ENCODE results near the gene FANK1. TPM values are rescaled to one million over a fixed set of nuclear protein-coding genes. Genes with fewer than 3 reads are reported as not detected.

FANK1 gene
- polyA plus RNA-seq, 1 donor from 2014 or later, result not detected

GRCh38 chr10:125983656-125984055, 87.3 kb downstream of the FANK1 start:
- Mint-ChIP-seq H3K4me3 (no peak overlapping the region), H3K27me3 (peaks cover 4% of the 10 kb centered on the region), H3K9me3 (no peaks in the 10 kb centered on the region), H3K27ac (peak overlapping the region in 1 of 3 donors; percentile 86), H3K4me1 (no peaks in the 10 kb centered on the region), H3K36me3 (no peaks in the 10 kb centered on the region)

GRCh38 chr10:125984346-125984745, 88.0 kb downstream of the FANK1 start:
- Mint-ChIP-seq H3K9me3 (no peaks in the 10 kb centered on the region), H3K36me3 (no peaks in the 10 kb centered on the region), H3K4me3 (no peak overlapping the region), H3K27ac (peak overlapping the region in 1 of 3 donors; percentile 86), H3K4me1 (no peaks in the 10 kb centered on the region), H3K27me3 (no peaks in the 10 kb centered on the region)

GRCh38 chr10:125984865-125985495, 88.6 kb downstream of the FANK1 start:
- no peaks in the 10 kb centered on the region for H3K4me1 Mint-ChIP-seq
- H3K27ac Mint-ChIP-seq, result peak overlapping the region in 2 of 3 donors; percentile 40 to 86
- no peaks in the 10 kb centered on the region for H3K36me3 Mint-ChIP-seq

GRCh38 chr10:125985557-125986240, 89.3 kb downstream of the FANK1 start:
- Mint-ChIP-seq H3K4me3 (no peak overlapping the region), H3K4me1 (no peaks in the 10 kb centered on the region)

More at GRCh38 chr10:125984865-125985495, 88.6 kb downstream of the FANK1 start:
- H3K9me3 Mint-ChIP-seq, result no peaks in the 10 kb centered on the region
- no peaks in the 10 kb centered on the region for H3K27me3 Mint-ChIP-seq
- H3K4me3 Mint-ChIP-seq, result no peak overlapping the region

GRCh38 chr10:125989791-125990190, 93.4 kb downstream of the FANK1 start:
- H3K4me3 Mint-ChIP-seq, result no peak overlapping the region
- H3K27me3 Mint-ChIP-seq, result no peaks in the 10 kb centered on the region
- no peak overlapping the region for H3K27ac Mint-ChIP-seq
- H3K4me1 Mint-ChIP-seq, result no peaks in the 10 kb centered on the region
- H3K36me3 Mint-ChIP-seq, result no peaks in the 10 kb centered on the region
- peaks cover 0 to 5% (median 0%) of the 10 kb centered on the region in 3 donors for H3K9me3 Mint-ChIP-seq

More at GRCh38 chr10:125985557-125986240, 89.3 kb downstream of the FANK1 start:
- Mint-ChIP-seq H3K27me3 (no peaks in the 10 kb centered on the region), H3K9me3 (peaks cover 0 to under 1% (median 0%) of the 10 kb centered on the region in 3 donors), H3K27ac (no peak overlapping the region), H3K36me3 (no peaks in the 10 kb centered on the region)

GRCh38 chr10:125990974-125991373, 94.6 kb downstream of the FANK1 start:
- H3K4me1 Mint-ChIP-seq, result no peaks in the 10 kb centered on the region
- no peaks in the 10 kb centered on the region for H3K36me3 Mint-ChIP-seq
- H3K27me3 Mint-ChIP-seq, result no peaks in the 10 kb centered on the region
- H3K27ac Mint-ChIP-seq, result no peak overlapping the region
- H3K4me3 Mint-ChIP-seq, result no peak overlapping the region
- H3K9me3 Mint-ChIP-seq, result peaks cover 0 to 5% (median 0%) of the 10 kb centered on the region in 3 donors

GRCh38 chr10:125991392-125991791, 95.0 kb downstream of the FANK1 start:
- Mint-ChIP-seq H3K4me3 (no peak overlapping the region), H3K9me3 (peaks cover 0 to 5% (median 0%) of the 10 kb centered on the region in 3 donors), H3K36me3 (no peaks in the 10 kb centered on the region), H3K27me3 (peaks cover under 1% of the 10 kb centered on the region), H3K4me1 (no peaks in the 10 kb centered on the region), H3K27ac (no peak overlapping the region)

- Mint-ChIP-seq H3K4me1 (no peaks in the 10 kb centered on the region), H3K36me3 (no peaks in the 10 kb centered on the region), H3K27me3 (peaks cover 2% of the 10 kb centered on the region), H3K4me3 (no peak overlapping the region), H3K9me3 (peaks cover 0 to 5% (median 0%) of the 10 kb centered on the region in 3 donors), H3K27ac (no peak overlapping the region)
These were observed 95.9 kb downstream of the FANK1 start for GRCh38 chr10:125992254-125992653.

GRCh38 chr10:125994601-125995000, 98.2 kb downstream of the FANK1 start:
- peak overlapping the region in 1 of 3 donors; percentile 83 for H3K27ac Mint-ChIP-seq
- H3K27me3 Mint-ChIP-seq, result peaks cover 5% of the 10 kb centered on the region
- no peak overlapping the region for H3K4me3 Mint-ChIP-seq
- H3K9me3 Mint-ChIP-seq, result peaks cover 0 to 5% (median 0%) of the 10 kb centered on the region in 3 donors
- H3K4me1 Mint-ChIP-seq, result no peaks in the 10 kb centered on the region
- H3K36me3 Mint-ChIP-seq, result no peaks in the 10 kb centered on the region

- Mint-ChIP-seq H3K4me3 (no peak overlapping the region), H3K9me3 (peaks cover 0 to 3% (median 0%) of the 10 kb centered on the region in 3 donors), H3K27ac (no peak overlapping the region), H3K4me1 (no peaks in the 10 kb centered on the region), H3K36me3 (no peaks in the 10 kb centered on the region), H3K27me3 (peaks cover 5% of the 10 kb centered on the region)
These were observed 99.5 kb downstream of the FANK1 start for GRCh38 chr10:125995726-125996304.

GRCh38 chr10:125997586-125997985, 101.2 kb downstream of the FANK1 start:
- H3K27me3 Mint-ChIP-seq, result peaks cover 5% of the 10 kb centered on the region
- H3K27ac Mint-ChIP-seq, result peak overlapping the region in 1 of 3 donors; percentile 82
- no peaks in the 10 kb centered on the region for H3K36me3 Mint-ChIP-seq
- no peaks in the 10 kb centered on the region for H3K4me1 Mint-ChIP-seq
- H3K9me3 Mint-ChIP-seq, result no peaks in the 10 kb centered on the region
- H3K4me3 Mint-ChIP-seq, result no peak overlapping the region

GRCh38 chr10:125999694-126000093, 103.3 kb downstream of the FANK1 start:
- Mint-ChIP-seq H3K4me1 (no peaks in the 10 kb centered on the region), H3K4me3 (no peak overlapping the region)

GRCh38 chr10:126001576-126001975, 105.2 kb downstream of the FANK1 start:
- Mint-ChIP-seq H3K4me1 (no peaks in the 10 kb centered on the region), H3K4me3 (no peak overlapping the region), H3K9me3 (no peaks in the 10 kb centered on the region), H3K27ac (no peak overlapping the region), H3K27me3 (peaks cover 5% of the 10 kb centered on the region), H3K36me3 (no peaks in the 10 kb centered on the region)

More at GRCh38 chr10:125999694-126000093, 103.3 kb downstream of the FANK1 start:
- no peaks in the 10 kb centered on the region for H3K36me3 Mint-ChIP-seq
- no peaks in the 10 kb centered on the region for H3K9me3 Mint-ChIP-seq
- no peak overlapping the region for H3K27ac Mint-ChIP-seq
- H3K27me3 Mint-ChIP-seq, result peaks cover 7% of the 10 kb centered on the region

GRCh38 chr10:126004752-126005151, 108.4 kb downstream of the FANK1 start:
- H3K9me3 Mint-ChIP-seq, result no peaks in the 10 kb centered on the region
- peaks cover 0 to 1% (median 0%) of the 10 kb centered on the region in 3 donors for H3K4me1 Mint-ChIP-seq
- peak overlapping the region in 1 of 3 donors; percentile 9 for H3K27ac Mint-ChIP-seq
- peaks cover 2% of the 10 kb centered on the region for H3K27me3 Mint-ChIP-seq
- H3K36me3 Mint-ChIP-seq, result no peaks in the 10 kb centered on the region
- H3K4me3 Mint-ChIP-seq, result no peak overlapping the region

- peaks cover 0 to 1% (median 0%) of the 10 kb centered on the region in 3 donors for H3K4me1 Mint-ChIP-seq
- no peak overlapping the region for H3K27ac Mint-ChIP-seq
- peaks cover 2% of the 10 kb centered on the region for H3K27me3 Mint-ChIP-seq
- H3K9me3 Mint-ChIP-seq, result peaks cover 0 to 2% (median 2%) of the 10 kb centered on the region in 3 donors
- H3K4me3 Mint-ChIP-seq, result no peak overlapping the region
- H3K36me3 Mint-ChIP-seq, result no peaks in the 10 kb centered on the region
These were observed 109.9 kb downstream of the FANK1 start for GRCh38 chr10:126006264-126006663.
